ENCODE measurements around the gene CYP1A1. TPM values are rescaled to one million over a fixed set of nuclear protein-coding genes. Genes with fewer than 3 reads are reported as not detected.

The CYP1A1 gene
- total and polyA plus RNA-seq, 2 of the 13 experiments (the other 11 are each of a cell fraction or from before 2014, with no cell fraction given) = 7.9 to 8.0 TPM

DNA sequence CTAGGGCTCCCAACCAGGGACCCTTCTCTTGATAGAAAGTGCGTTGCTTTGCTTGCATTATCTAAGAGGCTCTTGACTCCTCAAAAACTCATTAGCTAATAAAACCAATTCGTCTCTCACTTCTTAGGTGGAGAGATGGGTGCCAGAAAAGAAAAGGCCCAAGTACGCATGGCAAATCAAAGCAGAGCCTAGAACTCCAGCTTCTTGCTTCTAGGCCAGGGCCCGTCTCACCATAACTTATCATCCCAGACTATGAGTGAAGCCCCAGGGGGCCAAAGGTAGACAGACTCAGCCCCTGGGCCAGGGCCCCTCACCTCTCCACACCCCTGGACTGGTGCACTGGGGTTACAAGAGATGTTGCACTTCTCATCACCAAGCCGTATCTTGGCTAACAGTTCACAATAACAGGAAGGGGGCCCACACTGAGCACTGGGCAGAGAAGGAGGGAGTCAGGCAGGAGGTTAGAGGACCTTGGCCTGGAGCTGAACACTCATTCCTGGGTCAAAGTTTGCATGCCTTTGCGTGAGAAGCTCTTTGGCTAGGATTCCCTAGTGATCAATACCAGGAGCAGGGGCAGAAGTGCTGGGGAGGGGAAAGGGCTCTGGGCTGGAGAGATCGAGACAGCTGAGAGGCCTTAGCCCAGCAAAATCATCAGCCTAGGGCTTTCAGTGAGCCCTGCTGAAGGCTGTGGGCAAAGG, 5.4 kb upstream of the CYP1A1 start (continued):
- TF ChIP-seq ZMYM2 (CRISPR knock-in tag; IDR thresholded peaks at IDR 0.05) (peak; percentile 72; the same call in 1 of the 2 replicates), SP140L (CRISPR knock-in tag; IDR thresholded peaks at IDR 0.05; ENCODE audit: borderline replicate concordance) (no peak), SALL2 (CRISPR knock-in tag; IDR thresholded peaks at IDR 0.05) (peak; percentile 33; the same call in 1 of the 2 replicates), ZNF552 (CRISPR knock-in tag; IDR thresholded peaks at IDR 0.05; ENCODE audit: borderline replicate concordance) (peak; percentile 90), ZBTB7A (CRISPR knock-in tag; IDR thresholded peaks at IDR 0.05) (peak; percentile 87; the same call in 1 of the 2 replicates), ERF (CRISPR knock-in tag; IDR thresholded peaks at IDR 0.05) (0 out of 2 replicates have a peak, but pooled peaks have one; percentile 71), KLF16 (CRISPR knock-in tag; IDR thresholded peaks at IDR 0.05) (peak in 1 of 2 experiments; percentile 82; a peak in 1 of 4 replicates), SKI (IDR thresholded peaks at IDR 0.05; ENCODE audit: partially characterized antibody) (peak; percentile 40), PHF21A (CRISPR knock-in tag; IDR thresholded peaks at IDR 0.05) (peak; percentile 95), ZNF614 (CRISPR knock-in tag; IDR thresholded peaks at IDR 0.05; ENCODE audit: borderline replicate concordance) (peak; percentile 85; the same call in 1 of the 2 replicates), GABPA (IDR thresholded peaks at IDR 0.05; ENCODE audit: low read depth, low read length) (no peak), GABPA (CRISPR knock-in tag; IDR thresholded peaks at IDR 0.05; ENCODE audit: low read depth) (peak; percentile 77)
- TF ChIP-seq, protein P1, sequence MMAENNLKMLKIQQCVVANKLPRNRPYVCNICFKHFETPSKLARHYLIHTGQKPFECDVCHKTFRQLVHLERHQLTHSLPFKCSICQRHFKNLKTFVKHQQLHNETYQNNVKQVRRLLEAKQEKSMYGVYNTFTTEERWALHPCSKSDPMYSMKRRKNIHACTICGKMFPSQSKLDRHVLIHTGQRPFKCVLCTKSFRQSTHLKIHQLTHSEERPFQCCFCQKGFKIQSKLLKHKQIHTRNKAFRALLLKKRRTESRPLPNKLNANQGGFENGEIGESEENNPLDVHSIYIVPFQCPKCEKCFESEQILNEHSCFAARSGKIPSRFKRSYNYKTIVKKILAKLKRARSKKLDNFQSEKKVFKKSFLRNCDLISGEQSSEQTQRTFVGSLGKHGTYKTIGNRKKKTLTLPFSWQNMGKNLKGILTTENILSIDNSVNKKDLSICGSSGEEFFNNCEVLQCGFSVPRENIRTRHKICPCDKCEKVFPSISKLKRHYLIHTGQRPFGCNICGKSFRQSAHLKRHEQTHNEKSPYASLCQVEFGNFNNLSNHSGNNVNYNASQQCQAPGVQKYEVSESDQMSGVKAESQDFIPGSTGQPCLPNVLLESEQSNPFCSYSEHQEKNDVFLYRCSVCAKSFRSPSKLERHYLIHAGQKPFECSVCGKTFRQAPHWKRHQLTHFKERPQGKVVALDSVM (CRISPR knock-in tag; IDR thresholded peaks at IDR 0.05) = no peak
- TF ChIP-seq, protein P2, sequence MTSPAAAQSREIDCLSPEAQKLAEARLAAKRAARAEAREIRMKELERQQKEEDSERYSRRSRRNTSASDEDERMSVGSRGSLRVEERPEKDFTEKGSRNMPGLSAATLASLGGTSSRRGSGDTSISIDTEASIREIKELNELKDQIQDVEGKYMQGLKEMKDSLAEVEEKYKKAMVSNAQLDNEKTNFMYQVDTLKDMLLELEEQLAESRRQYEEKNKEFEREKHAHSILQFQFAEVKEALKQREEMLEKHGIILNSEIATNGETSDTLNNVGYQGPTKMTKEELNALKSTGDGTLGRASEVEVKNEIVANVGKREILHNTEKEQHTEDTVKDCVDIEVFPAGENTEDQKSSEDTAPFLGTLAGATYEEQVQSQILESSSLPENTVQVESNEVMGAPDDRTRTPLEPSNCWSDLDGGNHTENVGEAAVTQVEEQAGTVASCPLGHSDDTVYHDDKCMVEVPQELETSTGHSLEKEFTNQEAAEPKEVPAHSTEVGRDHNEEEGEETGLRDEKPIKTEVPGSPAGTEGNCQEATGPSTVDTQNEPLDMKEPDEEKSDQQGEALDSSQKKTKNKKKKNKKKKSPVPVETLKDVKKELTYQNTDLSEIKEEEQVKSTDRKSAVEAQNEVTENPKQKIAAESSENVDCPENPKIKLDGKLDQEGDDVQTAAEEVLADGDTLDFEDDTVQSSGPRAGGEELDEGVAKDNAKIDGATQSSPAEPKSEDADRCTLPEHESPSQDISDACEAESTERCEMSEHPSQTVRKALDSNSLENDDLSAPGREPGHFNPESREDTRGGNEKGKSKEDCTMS (CRISPR knock-in tag; conservative IDR thresholded peaks at IDR 0.05) = no peak
- TF ChIP-seq, protein P3, sequence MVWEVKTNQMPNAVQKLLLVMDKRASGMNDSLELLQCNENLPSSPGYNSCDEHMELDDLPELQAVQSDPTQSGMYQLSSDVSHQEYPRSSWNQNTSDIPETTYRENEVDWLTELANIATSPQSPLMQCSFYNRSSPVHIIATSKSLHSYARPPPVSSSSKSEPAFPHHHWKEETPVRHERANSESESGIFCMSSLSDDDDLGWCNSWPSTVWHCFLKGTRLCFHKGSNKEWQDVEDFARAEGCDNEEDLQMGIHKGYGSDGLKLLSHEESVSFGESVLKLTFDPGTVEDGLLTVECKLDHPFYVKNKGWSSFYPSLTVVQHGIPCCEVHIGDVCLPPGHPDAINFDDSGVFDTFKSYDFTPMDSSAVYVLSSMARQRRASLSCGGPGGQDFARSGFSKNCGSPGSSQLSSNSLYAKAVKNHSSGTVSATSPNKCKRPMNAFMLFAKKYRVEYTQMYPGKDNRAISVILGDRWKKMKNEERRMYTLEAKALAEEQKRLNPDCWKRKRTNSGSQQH (CRISPR knock-in tag; IDR thresholded peaks at IDR 0.05; ENCODE audit: low read depth) = no peak
- TF ChIP-seq, protein P4, sequence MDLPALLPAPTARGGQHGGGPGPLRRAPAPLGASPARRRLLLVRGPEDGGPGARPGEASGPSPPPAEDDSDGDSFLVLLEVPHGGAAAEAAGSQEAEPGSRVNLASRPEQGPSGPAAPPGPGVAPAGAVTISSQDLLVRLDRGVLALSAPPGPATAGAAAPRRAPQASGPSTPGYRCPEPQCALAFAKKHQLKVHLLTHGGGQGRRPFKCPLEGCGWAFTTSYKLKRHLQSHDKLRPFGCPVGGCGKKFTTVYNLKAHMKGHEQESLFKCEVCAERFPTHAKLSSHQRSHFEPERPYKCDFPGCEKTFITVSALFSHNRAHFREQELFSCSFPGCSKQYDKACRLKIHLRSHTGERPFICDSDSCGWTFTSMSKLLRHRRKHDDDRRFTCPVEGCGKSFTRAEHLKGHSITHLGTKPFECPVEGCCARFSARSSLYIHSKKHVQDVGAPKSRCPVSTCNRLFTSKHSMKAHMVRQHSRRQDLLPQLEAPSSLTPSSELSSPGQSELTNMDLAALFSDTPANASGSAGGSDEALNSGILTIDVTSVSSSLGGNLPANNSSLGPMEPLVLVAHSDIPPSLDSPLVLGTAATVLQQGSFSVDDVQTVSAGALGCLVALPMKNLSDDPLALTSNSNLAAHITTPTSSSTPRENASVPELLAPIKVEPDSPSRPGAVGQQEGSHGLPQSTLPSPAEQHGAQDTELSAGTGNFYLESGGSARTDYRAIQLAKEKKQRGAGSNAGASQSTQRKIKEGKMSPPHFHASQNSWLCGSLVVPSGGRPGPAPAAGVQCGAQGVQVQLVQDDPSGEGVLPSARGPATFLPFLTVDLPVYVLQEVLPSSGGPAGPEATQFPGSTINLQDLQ (CRISPR knock-in tag; IDR thresholded peaks at IDR 0.05) = no peak
- TF ChIP-seq, protein P5, sequence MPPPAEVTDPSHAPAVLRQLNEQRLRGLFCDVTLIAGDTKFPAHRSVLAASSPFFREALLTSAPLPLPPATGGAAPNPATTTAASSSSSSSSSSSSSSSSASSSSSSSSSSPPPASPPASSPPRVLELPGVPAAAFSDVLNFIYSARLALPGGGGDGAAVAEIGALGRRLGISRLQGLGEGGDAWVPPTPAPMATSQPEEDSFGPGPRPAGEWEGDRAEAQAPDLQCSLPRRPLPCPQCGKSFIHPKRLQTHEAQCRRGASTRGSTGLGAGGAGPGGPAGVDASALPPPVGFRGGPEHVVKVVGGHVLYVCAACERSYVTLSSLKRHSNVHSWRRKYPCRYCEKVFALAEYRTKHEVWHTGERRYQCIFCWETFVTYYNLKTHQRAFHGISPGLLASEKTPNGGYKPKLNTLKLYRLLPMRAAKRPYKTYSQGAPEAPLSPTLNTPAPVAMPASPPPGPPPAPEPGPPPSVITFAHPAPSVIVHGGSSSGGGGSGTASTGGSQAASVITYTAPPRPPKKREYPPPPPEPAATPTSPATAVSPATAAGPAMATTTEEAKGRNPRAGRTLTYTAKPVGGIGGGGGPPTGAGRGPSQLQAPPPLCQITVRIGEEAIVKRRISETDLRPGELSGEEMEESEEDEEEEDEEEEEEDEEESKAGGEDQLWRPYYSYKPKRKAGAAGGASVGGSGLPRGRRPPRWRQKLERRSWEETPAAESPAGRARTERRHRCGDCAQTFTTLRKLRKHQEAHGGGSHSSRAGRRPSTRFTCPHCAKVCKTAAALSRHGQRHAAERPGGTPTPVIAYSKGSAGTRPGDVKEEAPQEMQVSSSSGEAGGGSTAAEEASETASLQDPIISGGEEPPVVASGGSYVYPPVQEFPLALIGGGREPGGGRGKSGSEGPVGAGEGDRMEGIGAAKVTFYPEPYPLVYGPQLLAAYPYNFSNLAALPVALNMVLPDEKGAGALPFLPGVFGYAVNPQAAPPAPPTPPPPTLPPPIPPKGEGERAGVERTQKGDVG (CRISPR knock-in tag; IDR thresholded peaks at IDR 0.05; ENCODE audit: borderline replicate concordance) = peak; percentile 77; the same call in 1 of the 2 replicates
